GM12878 (cell line): ENCODE data around the gene SPDYE1. TPM values are rescaled to one million over a fixed set of nuclear protein-coding genes. Genes with fewer than 3 reads are reported as not detected.
"Not testable (repeated sequence)": the region's sequence is repeated elsewhere in the genome, so short reads cannot be mapped to it uniquely, and the experiment has no call there.

Experiments
- ATAC-seq: fragments of 200-7000 bp; cut with Tn5 transposase; 3 replicates; pipeline ENCODE4 v1.9.1; 2020; ENCODE audit warnings: mild to moderate bottlenecking, moderate library complexity
- BruUV-seq: library from RNA; stranded (reverse); fragments of 400-500 nt; replicated peaks from 2 replicates; lab custom pipeline; 2021; lab: Mats Ljungman, UMichigan
- CTCF ChIA-PET: fragments of 300-600 bp; sonication (Branson Sonifier 250); formaldehyde crosslinking; extraction: SDS; loops from one replicate; lab custom pipeline; 2021; ENCODE audit warnings: inconsistent platforms; lab: Yijun Ruan, JAX
- POLR2A ChIA-PET: fragments of 350-600 bp; formaldehyde crosslinking; extraction: SDS; loops from one replicate; lab custom pipeline; 2021; ENCODE audit warnings: inconsistent platforms; lab: Charles Lee
- RAD21 ChIA-PET: fragments of 300-600 bp; sonication (Branson Sonifier 250); formaldehyde crosslinking; loops from one replicate; lab custom pipeline; 2023; ENCODE audit warnings: antibody characterized with exemption; ENCODE audit not compliant: unreplicated experiment; lab: Charles Lee
- SMC1A ChIA-PET: fragments of 300-600 bp; sonication (Branson Sonifier 250); formaldehyde crosslinking; loops from one replicate; lab custom pipeline; 2023; ENCODE audit not compliant: unreplicated experiment, uncharacterized antibody; lab: Charles Lee
- DNase-seq: peaks from one replicate; pipeline ENCODE4 v3.0.0-alpha.2; 2011; ENCODE audit warnings: low read depth, low spot score
- FAIRE-seq: peaks from 3 replicates; lab custom pipeline; 2011; peaks lifted over from hg19 to GRCh38; lab: Jason Lieb, UNC
- H2AFZ ChIP-seq: 2 replicates; pipeline ENCODE4 v1.6.0; 2011; ENCODE audit warnings: low read depth, low read length, control low read depth; ENCODE audit not compliant: control insufficient read depth
- H3K27ac ChIP-seq: 2 replicates; pipeline ENCODE4 v1.5.1; 2011; ENCODE audit warnings: control low read depth; ENCODE audit not compliant: control insufficient read depth, insufficient read depth
- H3K27me3 ChIP-seq, 2 experiments: replicated peaks in 1 of 2; 2 replicates each; pipeline versions ENCODE4 v1.6.0 to v1.6.1; 2011; ENCODE audit warnings: low read length in 1 of 2; ENCODE audit not compliant: control insufficient read depth in 2 of 2, insufficient read depth in 2 of 2
- H3K36me3 ChIP-seq, 2 experiments: 2 replicates each; pipeline ENCODE4 v1.5.1; 2011; ENCODE audit warnings: low read length in 1 of 2; ENCODE audit not compliant: control insufficient read depth in 2 of 2, insufficient read depth in 2 of 2
- H3K4me1 ChIP-seq: 2 replicates; pipeline ENCODE4 v1.6.1; 2011; ENCODE audit warnings: mild to moderate bottlenecking, low read length, moderate library complexity, mixed read lengths; ENCODE audit not compliant: control insufficient read depth, insufficient read depth
- H3K4me2 ChIP-seq: 2 replicates; pipeline ENCODE4 v1.6.0; 2011; ENCODE audit warnings: control low read depth; ENCODE audit not compliant: control insufficient read depth, insufficient read depth
- H3K4me3 ChIP-seq: fragments of 200-600 bp; sonication (generic); 2 replicates; pipeline ENCODE4 v1.5.1; 2016
- H3K79me2 ChIP-seq: 2 replicates; pipeline ENCODE4 v1.6.0; 2011; ENCODE audit warnings: low read length; ENCODE audit not compliant: control insufficient read depth, insufficient read depth
- H3K9ac ChIP-seq: 2 replicates; pipeline ENCODE4 v1.8.0; 2011; ENCODE audit warnings: low read length, control low read depth, mixed read lengths; ENCODE audit not compliant: control insufficient read depth, insufficient read depth
- H3K9me3 ChIP-seq: replicated peaks from 3 replicates; pipeline ENCODE4 v1.5.1; 2011; ENCODE audit warnings: mild to moderate bottlenecking, low read length; ENCODE audit not compliant: control insufficient read depth, insufficient read depth
- H4K20me1 ChIP-seq: 2 replicates; pipeline ENCODE4 v1.6.0; 2011; ENCODE audit not compliant: control insufficient read depth, insufficient read depth
- CREB1 ChIP-seq: IDR thresholded peaks from 2 replicates; pipeline ENCODE4 v1.6.1; 2012; ENCODE audit warnings: low read depth, mild to moderate bottlenecking, inconsistent platforms
- NFYB ChIP-seq: IDR thresholded peaks from 2 replicates; pipeline ENCODE4 v1.6.1; 2011; ENCODE audit warnings: low read depth, mild to moderate bottlenecking, low read length, improper control_type of control experiment, moderate library complexity; ENCODE audit not compliant: insufficient read depth
- WGBS: methylation state at CpG from one replicate; pipeline ENCODE4 v1.1.6; 2016; ENCODE audit warnings: low lambda C conversion rate; ENCODE audit not compliant: insufficient replicate concordance, insufficient coverage; ENCODE audit errors: missing lambda C conversion rate; 5-methylcytosine and 5-hydroxymethylcytosine counted together
- in situ Hi-C: fragments of 300-500 bp; cut with MboI; formaldehyde crosslinking; loops from 9 replicates; pipeline ENCODE4 v1.14.3; 2018; ENCODE audit warnings: mixed read lengths
- intact Hi-C: fragments of 100-400 bp; cut with micrococcal nuclease; formaldehyde crosslinking; loops from one replicate; pipeline ENCODE4 v1.14.2; 2022; ENCODE audit not compliant: unreplicated experiment
- polyA plus RNA-seq, 11 experiments: library from polyadenylated mRNA; depleted of rRNA in 4 of 11; unstranded in 6 of 11; stranded (reverse) in 5 of 11; fragments of >200 nt; fragmentation: Nextera tagmentation in 4 of 11; fragmentation: Illumina TruSeq in 1 of 11; extraction: Ambion mirVana in 4 of 11; extraction: Trizol in 1 of 11; gene quantifications; 1 replicate in 1 of 11; 2 replicates in 10 of 11; pipeline versions ENCODE4 v1.2.1 to v1.2.3, GENCODE V29; 2011 to 2016; ENCODE audit warnings: inconsistent platforms in 2 of 11, missing spikeins in 2 of 11, low read depth in 1 of 11
- total RNA-seq, 4 experiments: library from RNA; depleted of rRNA in 3 of 4; stranded (reverse); fragments of >200 nt in 3 of 4; fragmentation: Illumina TruSeq in 1 of 4; extraction: Trizol in 1 of 4; gene quantifications; 2 replicates each; pipeline versions ENCODE4 v1.2.1 to v1.2.3, GENCODE V29; 2013 to 2021

Gene SPDYE1
- total and polyA plus RNA-seq, 10 of the 15 experiments (the other 5 are each of a cell fraction or from before 2014, with no cell fraction given): 0.04 to 1.3 (median 0.07) TPM; not detected in 3

DNA sequence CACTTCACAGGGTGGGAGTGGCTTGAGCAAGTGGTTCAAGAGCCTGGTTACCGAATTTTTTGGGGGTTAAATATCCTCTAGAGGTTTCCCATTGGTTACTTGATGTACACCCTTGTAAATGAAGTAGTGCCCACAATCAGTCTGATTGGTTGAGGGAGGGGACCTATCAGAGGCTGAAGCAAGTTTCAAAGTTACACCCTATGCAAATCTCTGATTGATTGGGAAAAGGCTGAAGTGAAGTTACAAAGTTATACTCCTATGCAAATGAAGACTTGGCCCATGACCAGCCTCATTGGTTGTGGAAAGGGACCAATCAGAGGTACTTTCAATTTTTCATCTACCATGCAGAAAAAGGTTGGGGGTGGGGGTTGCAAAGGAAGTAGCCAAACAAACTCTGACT, 36.8 kb upstream of the SPDYE1 start:
- 94% methylated on average over 1 of the region's 1 CpG for WGBS

DNA sequence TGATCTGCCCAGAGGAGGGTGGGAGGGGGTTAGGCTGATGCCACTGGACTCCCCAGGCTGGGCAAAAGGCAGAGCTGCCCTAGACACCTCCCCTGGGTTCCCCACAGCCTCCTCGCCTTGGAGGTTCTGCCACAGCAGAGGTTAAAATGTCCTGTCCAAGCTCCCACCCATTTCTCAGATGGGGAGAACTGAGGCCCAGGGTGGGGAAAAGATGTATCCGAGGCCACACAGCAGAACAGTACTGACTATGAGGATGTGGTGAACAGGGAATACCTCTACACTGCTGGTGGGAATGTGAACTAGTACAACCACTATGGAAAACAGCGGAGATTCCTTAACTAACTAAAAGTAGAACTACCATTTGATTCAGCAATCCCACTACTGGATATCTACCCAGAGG, 31.3 kb upstream of the SPDYE1 start:
- H3K4me1 ChIP-seq, SMC1A ChIA-PET, H3K9ac ChIP-seq, FAIRE-seq, ATAC-seq, H3K79me2 ChIP-seq, BruUV-seq, CTCF ChIA-PET, POLR2A ChIA-PET, H3K4me3 ChIP-seq, DNase-seq, H4K20me1 ChIP-seq, H3K9me3 ChIP-seq, intact Hi-C loops, H3K27me3 ChIP-seq, H3K36me3 ChIP-seq, RAD21 ChIA-PET, H3K27ac ChIP-seq, H3K4me2 ChIP-seq, in situ Hi-C loops, H2AFZ ChIP-seq: not testable (repeated sequence)
- WGBS: 75% methylated on average over 3 of the region's 3 CpGs

More for the DNA sequence above, 36.8 kb upstream of the SPDYE1 start:
- ChIA-PET CTCF (no interaction called here), POLR2A (no interaction called here), SMC1A (no interaction called here), RAD21 (no interaction called here)
- Histone ChIP-seq H2AFZ (no peak overlapping the region), H3K36me3 (no peaks in the 10 kb centered on the region), H3K4me1 (no peaks in the 10 kb centered on the region), H3K27ac (no peak overlapping the region), H3K4me2 (no peak overlapping the region), H4K20me1 (no peaks in the 10 kb centered on the region), H3K9me3 (no peaks in the 10 kb centered on the region), H3K4me3 (no peak overlapping the region), H3K9ac (no peak overlapping the region), H3K79me2 (no peaks in the 10 kb centered on the region), H3K27me3 (no peaks in the 10 kb centered on the region)
- FAIRE-seq (no peak), DNase-seq (no peak), ATAC-seq (no peak)
- TF ChIP-seq NFYB: 0 out of 2 replicates have a peak, but pooled peaks have one; percentile 29
- no peak for TF ChIP-seq CREB1
- no TSS peak for BruUV-seq
- intact Hi-C loops: no loop called here
- in situ Hi-C loops: no loop called here

DNA sequence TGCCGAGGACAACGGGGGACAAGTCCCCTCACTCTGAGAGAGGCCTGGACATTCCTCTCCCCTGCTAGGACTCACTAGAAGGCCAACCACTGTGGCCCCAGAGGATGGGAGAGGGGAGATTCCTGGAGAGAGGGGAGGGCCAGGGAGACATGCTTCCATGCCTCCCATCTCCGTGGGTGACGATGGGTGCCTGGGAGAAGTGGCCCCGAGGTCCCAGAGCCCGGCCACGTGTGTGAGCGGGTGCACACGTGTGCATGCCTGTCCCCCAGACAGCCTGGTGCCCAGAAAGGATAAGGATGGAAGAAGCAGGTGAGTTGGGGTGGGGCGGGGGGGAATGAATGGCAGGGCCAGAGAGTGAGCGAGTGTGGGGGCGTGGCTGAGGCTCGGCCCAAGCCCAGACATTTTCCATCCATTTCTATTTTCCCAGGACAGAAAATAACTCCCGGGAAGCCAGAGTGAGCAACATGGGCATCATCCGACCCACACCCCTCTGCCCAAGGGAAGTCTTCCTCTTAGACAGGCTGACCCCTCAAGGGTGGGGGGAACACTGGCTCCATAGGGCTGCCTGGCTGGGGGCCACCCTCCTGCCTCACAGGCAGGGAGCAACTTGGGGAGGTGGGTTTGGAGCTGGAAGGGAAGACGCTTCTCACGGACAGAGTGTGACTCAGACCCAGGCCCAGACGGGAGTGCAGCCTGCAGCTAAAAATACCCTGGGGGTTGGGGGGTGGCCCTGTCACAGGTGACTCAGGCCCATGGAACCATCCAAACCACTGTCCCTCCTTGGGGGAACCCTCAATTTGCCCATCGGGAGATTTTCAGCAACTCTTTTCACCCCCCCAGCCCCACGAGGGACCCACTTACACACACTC, 29.3 kb upstream of the SPDYE1 start:
- in situ Hi-C loops, H3K9ac ChIP-seq, H3K36me3 ChIP-seq, DNase-seq, H4K20me1 ChIP-seq, H3K27me3 ChIP-seq, H3K27ac ChIP-seq, intact Hi-C loops, H3K9me3 ChIP-seq, H3K4me1 ChIP-seq, POLR2A ChIA-PET, H3K4me2 ChIP-seq, SMC1A ChIA-PET, BruUV-seq, CTCF ChIA-PET, H3K4me3 ChIP-seq, ATAC-seq, H3K79me2 ChIP-seq, RAD21 ChIA-PET, FAIRE-seq, H2AFZ ChIP-seq: not testable (repeated sequence)
- WGBS: 85% methylated on average over 12 of the region's 20 CpGs
